Activated CD4-positive, alpha-beta T cell treated with anti-CD3 and anti-CD28 coated beads, Interleukin-10, Interleukin-2, amounts not matched to agents 100 ng/mL and 50 ng/mL, durations not matched to agents 16 hours and 8 hours (primary cell): ENCODE data around the gene TMEM154.

Source experiments
- DNase-seq: peaks from one replicate; pipeline ENCODE4 v3.0.0-alpha.2; 2020

The TMEM154 gene

GRCh38 chr4:152693871-152694270, 14.1 kb upstream of the TMEM154 start:
- no peak for DNase-seq

GRCh38 chr4:152691761-152692160, 12.0 kb upstream of the TMEM154 start:
- no peak for DNase-seq

DNA sequence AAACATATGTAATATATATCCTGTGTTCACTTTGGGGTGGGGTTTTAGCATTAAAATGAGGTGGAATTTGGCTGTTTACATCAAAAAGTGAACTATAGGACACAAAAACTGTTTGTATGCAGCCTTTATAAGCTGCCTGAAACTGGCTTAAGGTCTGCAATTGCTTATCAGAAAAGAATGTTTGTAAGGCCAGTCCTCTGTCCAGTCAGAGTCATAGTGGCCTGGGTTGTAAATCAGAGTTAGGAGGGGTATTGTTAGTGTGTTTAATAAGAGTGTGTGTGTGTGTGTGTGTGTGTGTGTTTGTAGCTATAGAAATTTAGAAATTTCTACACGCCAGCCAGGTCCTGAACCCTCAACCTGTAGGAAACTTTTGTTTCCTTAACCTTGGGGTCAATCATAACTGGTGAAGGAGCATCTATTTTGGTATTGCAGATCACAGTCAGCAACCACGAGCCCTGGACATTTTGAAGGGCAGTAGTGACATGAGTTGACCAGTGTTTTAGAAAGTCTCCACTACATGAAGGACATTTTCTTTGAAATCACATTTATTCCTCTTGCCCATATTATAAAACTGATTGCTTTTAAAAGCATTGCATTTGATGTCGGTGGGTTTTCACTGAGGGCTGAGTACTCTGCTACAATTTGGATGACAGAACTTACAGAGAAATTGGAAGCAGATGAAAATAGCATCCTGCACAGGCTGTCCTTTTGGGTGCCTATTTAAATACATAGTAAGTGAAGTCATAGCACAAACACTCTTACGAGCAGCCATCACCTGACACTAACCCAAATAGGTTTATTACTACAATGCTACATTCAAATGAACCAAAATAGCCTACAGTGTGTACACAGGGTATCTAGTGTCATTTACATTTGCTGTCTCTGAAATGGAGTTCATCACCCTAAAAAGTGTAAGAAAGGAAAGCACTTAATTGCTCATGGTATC, 11.2 kb upstream of the TMEM154 start:
- DNase-seq: no peak

DNA sequence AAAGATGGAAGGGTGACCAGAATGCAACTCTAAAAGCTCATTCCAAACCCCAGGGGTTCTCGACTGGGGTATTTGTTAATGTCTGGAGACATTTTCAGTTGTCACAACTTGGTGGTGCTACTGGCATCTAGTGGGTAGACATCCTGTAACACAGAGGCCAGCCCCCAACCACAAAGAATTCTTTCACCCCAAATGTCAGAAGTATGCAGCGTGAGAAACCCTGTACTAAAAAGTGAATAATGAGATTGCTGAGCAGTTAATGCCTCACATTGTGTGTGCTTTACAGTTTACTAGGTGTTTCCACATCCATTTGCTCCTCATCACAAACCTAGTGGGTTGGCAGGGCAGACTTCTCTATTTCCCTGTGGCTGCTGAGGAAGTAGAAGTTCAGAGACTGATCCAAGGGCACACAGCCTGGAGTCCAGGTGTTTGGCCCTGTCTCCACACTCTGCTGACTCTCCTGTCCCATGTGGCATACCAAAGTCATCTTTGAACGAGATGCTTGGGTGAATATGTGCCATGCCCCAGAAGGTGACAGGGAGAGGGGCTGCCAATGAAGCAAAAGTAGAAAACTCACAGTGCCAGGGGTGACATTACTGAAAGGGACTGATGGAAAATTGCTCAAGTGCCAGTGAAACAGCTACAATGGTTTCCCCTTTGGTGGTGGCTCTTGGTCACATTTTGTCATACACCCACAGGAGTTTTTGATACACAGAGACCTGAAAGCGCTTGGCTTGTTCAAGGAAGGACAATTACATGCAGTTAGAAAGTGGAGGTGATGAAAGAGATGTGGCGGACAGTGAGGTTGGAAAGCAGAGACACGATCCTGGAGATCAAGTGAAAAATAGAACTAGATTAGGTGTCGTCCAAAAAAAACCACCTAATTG, 10.1 kb upstream of the TMEM154 start:
- DNase-seq: no peak

- DNase-seq: no peak
Observed at GRCh38 chr4:152687974-152688599, 8.3 kb upstream of the TMEM154 start.

DNA sequence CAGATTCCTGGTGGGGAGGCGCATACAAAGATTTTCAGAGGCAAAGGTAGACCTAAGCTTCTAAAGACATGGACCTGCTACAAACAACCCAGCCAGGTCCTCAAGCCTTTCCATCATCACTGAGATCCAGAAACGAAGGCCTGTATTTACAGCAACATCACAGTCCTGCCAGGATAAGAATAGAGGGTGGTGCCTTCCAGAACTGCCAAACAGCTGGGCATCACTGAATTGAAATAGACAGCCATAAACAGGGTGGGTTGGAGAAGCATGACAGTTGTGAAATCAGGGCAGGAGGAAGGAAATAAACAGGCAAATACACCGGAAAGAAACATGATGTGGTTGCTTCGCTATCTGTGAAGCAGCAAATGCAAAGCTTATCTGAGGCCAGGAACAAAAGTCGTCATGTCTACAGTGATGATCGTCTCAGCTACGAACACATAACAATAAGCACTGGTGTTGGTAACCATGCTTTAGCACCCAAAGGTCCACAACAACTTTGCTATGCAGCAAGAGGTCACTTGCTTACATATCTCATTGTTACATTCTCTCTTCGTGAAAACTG, 6.7 kb upstream of the TMEM154 start:
- no peak for DNase-seq

DNA sequence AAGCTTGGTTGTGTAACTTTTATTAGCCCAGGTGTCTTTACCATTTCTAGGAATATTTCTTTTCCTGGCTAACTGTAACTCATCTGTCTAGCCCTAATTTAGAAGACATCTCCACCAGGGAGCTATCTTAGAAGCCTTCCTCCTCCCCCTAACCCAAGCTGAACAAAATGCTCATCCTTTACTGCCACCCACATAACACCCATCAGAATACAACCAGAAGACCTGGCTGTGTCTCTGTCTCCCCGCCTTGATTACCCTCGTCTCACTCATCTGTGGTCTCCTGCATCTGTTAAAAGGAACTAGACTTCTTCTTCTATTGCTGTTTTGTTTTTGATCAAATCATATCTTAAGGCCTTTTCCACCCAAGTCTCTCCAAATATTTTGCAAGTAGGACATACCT, 4.8 kb upstream of the TMEM154 start:
- DNase-seq: no peak

DNA sequence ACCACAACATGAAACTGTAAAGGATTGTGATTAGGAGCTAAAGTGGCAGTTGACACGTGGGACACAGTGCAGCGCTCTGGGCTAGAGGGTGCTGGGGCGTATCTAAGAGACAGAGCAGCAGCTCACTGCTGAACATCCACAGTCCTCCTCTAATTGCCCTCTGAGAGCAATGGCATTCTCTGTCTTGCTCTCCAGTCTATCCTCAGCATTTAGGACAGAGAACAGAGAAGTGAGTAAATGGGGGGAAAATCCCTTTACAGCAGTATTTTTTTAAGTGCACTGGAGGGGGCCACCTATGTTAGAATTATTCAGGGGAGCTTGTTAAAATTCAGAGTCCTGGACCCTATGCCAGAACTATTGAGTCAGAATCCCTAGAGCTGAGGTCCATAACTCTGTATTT, 4.2 kb upstream of the TMEM154 start:
- DNase-seq: peak; percentile 14

DNA sequence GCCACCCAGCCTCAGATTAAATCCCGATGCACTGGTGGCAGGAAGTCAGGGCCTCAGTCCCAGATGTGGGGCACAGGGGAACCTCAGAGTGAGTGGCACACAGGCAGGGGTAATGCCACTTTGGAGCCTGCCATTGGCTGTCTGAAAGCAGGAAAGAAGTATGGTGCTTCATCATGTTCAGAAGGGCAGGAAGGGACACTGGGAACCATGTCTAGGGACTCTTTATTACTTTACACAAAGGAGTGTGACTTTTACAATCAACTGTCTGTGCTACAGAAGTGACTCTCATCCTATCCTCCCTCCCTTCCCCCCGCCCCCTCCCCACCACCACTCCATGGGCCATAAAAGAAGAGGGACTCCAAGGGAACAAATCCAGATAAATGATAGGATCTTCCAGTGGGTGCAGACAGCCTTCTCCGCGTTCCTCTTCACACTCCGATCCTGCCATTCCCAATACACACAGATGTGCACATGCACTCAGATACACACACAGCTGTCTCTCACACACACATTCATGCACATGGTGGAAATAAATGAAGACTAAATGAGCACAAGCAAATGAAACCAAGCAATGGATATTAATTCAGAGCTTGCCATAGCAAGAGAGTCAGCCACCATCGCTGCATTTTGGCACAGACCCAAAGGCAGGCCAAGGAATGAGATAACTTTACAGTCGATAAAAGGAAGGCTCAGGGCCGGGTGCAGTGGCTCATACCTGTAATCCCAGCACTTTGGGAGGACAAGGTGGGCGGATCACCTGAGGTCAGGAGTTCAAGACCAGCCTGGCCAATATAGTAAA, 2.5 kb upstream of the TMEM154 start:
- no peak for DNase-seq

DNA sequence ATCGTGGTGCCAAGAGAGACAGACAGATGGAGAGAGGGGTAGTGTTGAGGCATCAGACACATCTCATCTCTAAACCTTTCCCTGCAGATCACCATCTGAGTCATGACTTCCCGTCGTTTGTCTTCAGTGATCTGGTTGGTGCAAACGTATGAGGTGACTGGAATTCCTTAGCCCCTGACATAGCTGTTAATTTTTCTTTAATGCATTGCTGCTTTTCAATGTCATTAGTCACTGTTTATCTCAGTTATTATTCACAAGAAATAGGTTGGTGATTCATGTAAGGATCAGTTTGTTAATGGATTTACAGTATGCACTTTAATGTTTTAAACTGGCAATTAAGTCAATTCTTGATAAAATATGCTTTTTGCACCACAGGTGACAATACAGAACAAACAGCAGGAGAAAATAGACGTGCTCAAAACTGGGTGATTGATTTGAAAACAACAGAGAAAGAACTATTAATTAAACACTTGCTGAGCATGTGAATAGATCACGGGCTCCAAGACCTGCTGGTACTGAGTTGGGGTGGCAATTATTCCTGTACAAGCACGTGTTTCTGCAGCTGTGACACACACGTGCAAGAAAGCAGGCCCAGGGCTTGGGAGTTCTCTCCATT, 1.3 kb upstream of the TMEM154 start:
- peak; percentile 90 for DNase-seq

- DNase-seq: no peak
Observed at GRCh38 chr4:152678841-152679240, 956 bp downstream of the TMEM154 start.

DNA sequence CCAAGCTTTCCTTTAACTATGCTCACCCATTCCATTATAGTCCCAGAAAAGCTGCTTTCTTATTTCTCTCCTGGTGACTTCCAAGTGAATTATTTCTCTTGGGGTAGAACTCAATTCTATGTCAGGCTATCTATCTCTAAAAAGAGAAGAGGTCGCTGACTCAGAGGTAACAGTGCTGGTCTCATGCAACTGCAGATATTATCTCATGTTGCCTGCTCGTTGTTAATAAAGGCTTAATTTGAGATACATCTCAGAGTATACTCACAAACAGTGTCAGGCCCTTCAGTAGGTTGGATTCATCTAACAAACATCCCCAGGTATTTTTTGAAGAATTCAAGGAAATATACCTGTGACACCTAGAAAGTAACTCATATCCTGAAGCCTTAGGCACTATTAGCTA, 2.7 kb downstream of the TMEM154 start:
- no peak for DNase-seq

- no peak for DNase-seq
Observed at GRCh38 chr4:152676052-152676854, 3.5 kb downstream of the TMEM154 start.

- no peak for DNase-seq
Observed at GRCh38 chr4:152674359-152674758, 5.4 kb downstream of the TMEM154 start.

GRCh38 chr4:152673489-152673888, 6.3 kb downstream of the TMEM154 start:
- no peak for DNase-seq

DNA sequence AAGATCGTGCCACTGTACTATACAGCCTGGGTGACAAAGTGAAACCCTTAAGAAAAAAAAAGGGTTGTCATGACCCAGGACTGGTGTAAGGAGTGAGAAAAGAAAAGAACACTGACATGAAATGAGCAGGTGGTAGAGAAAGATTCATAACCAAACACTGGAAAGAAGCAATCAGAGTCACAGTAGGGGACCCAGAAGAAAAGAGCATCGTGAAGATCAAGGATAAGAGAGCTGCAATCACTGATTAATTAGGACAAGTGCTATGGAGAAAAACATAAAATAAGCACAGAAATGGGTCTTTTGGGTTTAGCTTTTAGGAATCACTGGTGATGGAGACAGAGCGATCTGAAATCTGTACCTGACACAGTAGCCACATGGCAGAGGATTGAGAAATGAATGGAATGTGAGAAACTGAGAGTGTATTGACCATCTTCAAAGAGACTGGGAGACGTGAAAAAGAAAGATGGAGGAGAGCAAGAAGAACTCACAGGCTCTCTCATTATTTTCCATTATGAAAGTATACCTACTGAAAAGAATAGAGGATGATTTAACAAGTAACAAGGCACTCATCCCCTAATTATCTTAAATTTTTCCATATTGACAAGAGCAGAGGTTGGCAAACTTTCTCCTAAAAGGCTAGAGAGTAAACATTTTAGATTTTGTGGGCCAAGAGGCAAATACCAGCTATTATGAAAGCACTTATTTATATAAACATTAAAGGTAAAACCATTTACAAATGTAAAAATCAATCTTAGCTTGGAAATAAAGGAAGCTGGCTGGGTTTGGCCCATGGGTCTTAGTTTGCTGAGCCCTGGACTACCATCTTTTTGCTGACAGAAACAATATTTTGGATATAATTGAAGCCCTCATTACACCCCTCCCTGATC, 7.3 kb downstream of the TMEM154 start:
- DNase-seq: no peak

DNA sequence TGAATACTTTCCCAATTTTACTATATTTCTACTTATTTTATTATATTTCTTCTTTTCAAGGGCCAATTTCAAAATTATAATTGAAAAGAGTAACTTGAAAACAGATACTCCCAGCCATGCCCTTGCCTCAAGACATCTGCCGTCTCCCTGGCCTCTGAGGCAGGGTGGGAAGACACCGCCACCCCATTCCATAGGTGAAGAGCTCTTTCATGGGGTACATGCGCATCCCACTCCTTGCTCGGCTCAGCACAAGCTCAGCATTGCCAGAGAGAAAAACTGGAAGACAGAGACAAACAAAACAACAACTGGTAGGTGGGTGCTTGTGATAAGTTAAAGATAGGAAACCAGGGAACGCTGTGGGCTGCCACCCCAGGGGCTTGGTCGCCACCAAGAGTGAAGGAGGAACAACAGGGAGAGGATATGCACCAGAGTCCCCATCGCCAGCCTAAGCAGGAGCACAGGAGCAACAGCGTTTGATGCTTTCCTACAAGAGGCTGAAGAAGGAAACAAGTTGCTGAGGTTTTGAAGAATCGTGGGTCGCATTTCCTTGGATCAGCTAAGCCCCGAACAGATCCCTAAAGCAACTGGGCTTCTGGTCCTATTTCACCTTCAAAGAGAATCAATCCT, 11.3 kb downstream of the TMEM154 start:
- DNase-seq: no peak

- DNase-seq: no peak
Observed at GRCh38 chr4:152667781-152668180, 12.0 kb downstream of the TMEM154 start.

- DNase-seq: no peak
Observed at GRCh38 chr4:152666946-152667345, 12.9 kb downstream of the TMEM154 start.
